GM19099 (cell line): ENCODE measurements around the gene KLHDC3.

Experiments used
- POLR2A ChIP-seq: IDR thresholded peaks from 3 replicates; pipeline ENCODE4 v1.6.1; 2011; ENCODE audit warnings: low read depth; ENCODE audit not compliant: insufficient read length; ENCODE audit errors: extremely low read depth

Gene KLHDC3

DNA sequence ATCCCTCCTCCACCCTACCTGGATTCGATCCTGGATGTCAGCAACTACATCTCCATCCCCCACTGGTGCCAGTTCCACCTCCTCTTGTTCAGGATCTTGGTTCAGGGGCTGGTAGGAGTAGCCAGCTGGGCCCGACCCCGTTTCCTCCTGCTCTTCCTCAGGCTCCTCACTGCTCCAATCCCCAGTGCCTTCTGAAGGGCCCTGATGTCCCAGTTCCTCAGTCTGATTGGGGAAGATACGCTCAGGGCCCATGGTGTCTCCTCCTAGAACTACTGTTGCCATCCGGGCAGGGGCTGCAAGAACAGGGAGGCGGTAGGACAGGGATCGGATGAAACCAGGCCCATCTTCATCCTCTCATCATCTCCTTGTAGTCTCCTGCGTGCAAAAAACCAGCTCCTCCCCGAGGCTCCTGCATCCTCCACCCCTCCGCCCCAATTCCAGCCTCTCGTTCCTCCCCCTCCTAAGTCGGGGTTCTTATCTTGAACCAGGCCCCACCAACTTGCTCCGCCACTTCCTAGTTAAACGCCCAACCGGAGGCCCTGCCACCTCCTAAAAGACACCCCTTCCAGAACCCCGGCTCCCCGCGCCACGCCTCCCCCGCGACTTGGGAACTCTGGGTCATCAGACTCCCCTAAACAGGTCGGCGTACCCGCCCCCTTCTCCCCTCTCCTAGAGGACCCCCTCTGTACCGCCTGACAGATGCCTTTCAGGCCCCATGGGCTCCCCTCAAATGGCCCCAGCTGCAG is 779 bp upstream of the KLHDC3 start:
- no peak for TF ChIP-seq POLR2A

DNA sequence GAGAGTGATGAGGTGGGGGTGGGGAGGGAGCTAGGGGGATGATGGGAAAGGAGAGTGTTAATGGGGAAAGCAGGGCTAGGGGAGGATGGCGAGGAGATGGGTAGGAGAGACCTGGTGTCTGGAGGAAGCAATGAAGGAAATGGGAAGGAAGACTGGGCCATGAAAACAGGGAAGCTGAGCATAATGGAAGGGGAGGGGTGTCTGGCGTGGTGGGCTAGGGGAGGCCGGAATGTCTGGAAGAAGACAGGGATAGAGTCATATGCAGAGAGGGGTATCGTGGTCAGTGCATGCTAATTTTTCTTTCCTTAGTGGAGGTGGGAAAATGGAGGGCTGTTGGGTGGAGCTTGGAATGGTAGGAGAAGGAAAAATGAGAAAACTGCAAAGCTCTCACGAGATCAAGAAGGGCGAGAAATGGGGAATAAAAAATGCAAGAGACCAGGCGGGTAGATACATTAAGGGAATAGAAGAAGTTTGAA is 423 bp downstream of the KLHDC3 start:
- TF ChIP-seq POLR2A, result no peak

DNA sequence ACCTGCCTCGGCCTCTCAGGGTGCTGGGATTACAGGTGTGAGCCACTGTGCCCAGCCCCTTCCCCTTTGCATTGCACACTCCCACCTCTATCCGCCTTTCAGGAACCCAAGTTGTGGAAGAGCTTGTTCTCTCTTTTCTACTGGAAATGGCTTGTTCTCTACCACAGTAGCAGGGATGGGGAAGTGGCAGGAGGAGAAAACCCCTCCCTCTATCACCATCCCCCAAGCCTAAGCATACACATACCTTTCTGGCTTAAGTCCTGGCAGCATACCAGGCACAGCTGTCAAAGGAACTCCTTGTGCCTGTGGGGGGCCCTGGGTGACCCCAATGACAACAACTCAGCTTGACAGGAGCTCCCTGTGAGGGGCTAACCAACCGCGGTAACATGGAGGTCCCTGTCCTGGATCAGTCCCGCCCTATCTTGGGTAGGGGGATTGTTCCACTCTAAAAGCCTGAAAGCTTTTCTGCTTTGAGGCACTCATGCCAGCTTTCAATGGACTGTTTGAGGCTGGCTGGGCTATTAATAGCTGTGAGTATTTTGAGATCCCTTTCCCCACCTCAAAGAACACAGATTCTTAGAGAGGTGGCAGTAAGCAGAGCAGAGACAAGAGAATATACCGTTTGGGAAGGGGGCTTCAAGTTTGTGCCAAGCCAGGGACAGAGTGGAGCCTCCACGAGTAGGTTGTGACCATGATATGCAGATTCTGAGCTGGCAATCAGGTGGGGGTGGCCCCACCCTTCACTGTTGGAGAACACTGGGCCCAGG is 2.3 kb downstream of the KLHDC3 start:
- TF ChIP-seq POLR2A, result no peak

DNA sequence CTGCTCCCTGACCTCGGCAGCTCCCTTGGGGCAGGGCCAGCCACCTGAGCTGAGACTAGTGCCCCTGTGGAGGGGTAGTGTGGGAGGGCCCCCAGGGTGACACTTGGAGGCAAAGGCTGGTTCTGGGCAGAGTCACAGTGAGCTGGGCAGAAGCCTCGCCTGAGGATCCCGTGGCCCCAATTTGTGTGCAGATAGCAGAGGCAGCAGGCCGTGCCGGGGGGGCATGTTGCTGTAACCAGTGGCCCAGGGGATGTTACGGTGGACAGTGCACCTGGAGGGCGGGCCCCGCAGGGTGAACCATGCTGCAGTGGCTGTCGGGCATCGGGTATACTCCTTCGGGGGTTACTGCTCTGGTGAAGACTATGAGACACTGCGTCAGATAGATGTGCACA is 2.9 kb downstream of the KLHDC3 start:
- no peak for TF ChIP-seq POLR2A

DNA sequence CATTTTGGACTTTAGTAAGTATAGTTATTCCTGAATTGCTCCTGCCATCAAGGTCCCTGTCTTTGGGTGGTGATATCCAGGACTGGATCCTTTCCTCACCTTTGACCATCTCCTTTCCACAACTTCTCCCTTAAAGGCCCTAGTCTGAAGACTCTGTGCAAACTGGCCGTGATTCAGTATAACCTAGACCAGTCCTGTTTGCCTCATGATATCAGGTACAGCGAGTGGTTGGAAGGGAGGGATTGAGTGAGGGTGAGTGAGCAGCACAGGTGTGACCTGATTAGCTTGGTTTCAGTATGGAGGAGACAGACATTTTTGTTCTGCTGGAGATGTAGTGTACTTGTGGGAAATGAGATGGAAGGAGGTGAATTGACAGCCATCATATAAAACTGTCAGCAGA is 5.1 kb downstream of the KLHDC3 start:
- TF ChIP-seq POLR2A, result no peak

DNA sequence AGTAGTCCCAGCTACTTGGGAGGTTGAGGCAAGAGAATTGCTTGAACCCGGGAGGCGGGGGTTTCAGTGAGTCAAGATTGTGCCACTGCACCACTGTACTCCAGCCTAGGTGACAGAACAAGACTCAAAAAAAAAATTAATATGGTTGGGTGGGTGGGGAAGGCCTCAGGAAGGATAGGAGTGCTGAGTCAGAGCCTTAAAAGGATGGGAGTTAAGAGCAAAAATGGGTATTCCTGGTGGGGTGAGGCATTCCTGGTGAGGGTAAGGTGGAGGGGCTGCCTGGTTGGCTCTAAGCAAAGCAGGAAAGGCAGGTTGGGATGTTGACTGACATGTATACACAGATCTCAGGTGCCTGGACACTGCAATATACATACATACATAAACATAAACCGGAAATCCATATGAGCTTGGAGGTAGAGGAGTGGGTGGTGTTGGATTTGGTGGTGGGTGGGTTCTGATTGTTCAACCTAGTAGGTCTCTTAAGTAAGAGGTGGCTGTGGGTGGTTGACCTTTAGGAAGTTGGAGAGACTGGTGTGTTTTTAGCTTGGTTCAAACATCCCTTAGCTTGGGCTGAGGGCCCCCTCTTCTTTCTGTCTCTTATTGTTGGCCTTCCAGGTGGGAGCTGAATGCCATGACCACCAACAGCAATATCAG is 6.1 kb downstream of the KLHDC3 start:
- no peak for TF ChIP-seq POLR2A

DNA sequence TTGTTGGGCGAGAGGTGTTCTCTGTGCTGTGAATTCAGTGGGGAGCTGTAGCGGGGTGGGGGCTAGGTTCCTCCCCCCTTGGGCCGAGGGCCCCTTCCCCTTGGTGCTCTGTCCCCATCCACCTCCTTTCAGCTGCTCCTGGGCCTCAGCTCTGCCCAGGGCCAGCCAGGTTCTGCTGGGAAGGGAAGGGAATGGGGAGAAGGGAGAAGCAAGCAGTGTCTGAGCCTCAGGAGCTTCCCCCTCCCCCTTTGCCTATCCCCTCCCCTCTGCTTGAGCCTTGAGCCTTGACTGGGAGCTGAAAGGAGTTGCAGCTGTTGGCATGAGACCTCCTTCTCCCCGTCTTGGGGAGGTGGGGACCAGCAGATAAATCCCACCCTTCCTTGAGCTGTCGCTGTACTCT is 6.8 kb downstream of the KLHDC3 start:
- TF ChIP-seq POLR2A, result no peak

DNA sequence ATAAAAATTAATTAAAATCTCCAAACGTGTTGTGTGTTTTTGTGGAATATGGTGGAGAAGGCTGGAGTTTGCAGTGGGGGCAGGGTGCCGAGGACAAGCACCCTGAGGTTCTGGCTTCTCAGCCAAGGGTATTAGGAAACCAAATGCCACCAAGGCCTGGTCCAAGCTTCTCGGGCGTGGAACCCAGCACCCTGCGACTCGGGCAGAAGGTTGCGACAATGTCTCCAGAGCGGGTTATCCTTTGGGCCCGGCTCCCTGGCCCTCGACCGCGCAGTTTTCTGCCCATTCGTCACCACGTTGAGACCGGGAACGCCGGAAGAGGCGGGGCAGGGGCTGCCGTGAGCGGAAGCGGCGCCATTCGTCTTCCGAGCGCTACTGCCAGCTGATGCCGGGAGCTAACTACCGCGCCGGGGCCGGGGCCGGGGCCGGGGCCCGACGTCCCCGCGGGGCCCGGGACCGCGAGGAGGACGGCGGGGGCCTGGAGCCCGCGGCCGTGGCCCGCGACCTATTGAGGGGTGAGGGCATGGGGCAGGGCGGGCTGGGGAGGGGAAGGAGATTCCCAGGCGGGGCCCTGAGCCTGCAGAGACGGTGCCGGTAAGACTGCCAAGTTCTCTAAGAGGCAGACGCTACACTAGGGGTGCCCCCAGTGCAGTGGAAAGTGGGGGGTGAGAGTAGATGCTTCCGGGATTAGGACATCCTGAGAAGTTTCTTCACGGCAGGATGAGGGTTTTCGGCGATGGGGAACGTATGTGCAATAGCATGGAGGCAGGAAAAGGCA is 7.4 kb downstream of the KLHDC3 start, which contains the start of gene RRP36:
RRP36 (plus strand) TSS at position 354 of the 778 bp plus-strand sequence; CDS start at position 386, 32 bp downstream.
- peak; percentile 78 for TF ChIP-seq POLR2A

DNA sequence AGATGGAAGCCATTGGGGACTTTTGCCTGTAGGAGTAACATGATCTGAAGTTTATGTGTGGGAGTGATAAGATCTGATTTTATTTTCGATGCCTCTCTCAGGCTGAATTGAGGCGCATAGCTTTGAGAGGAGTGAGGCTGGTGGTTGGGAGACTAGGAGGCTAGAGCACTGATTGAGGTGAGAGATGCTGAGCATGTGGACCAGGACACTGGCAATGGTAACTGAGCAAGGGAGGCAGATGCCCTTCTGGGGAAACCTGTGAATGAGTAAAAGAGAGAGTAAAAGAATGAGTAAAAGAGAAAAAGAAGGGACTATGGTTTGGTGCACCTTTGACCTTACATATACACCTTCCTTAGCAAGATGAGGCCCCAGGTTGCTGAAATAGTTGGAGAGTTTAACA is 10.4 kb downstream of the KLHDC3 start:
- TF ChIP-seq POLR2A, result no peak

DNA sequence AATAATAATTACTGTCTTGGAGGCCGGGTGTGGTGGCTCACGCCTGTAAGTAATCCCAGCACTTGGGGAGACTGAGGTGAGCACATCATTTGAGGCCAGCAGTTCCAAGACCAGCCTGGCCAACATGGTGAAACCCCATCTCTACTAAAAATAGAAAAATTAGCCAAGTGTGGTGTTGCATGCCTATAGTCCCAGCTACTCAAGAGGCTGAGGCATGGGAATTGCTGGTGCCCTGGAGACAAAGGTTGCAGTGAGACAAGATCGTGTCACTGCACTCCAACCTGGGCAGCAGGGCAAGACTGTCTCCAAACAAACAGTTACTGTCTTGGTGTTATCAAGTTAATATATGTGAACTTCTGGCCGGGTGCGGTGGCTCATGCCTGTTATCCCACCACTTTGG is 12.3 kb downstream of the KLHDC3 start:
- no peak for TF ChIP-seq POLR2A

DNA sequence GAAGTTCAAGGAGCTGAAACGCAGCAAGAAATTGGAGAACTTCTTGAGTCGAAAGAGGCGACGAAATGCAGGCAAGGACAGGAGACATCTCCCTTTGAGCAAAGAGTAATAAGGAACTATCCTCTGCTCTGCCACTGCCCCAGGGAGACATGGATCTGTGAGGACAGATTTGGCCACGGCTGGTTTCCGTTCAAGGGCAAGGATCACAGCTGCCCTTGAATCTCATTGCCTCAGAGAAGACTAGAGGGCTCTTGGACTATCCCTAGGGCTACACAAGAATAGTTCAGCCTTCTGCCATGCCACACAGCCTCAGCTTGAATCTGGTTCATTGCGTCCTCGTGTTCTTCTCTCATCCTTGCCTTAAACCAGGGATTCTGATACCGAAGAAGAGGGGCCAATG is 15.1 kb downstream of the KLHDC3 start:
- no peak for TF ChIP-seq POLR2A

DNA sequence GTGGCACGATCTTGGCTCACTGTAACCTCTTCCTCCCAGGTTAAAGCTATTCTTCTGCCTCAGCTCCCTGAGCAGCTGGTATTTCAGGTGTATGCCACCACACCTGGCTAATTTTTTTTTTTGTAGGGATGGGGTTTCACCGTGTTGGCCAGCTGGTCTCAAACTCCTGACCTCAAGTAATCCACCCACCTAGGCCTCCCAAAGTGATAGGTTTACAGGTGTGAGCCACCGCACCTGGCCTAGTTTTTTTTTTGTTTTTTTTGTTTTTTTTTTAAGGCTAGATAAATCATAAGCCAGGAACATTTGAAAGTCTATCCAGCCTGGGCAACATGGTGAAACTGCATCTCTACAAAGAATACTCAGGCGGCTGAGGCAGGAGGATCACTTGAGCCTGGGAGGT is 18.3 kb downstream of the KLHDC3 start:
- no peak for TF ChIP-seq POLR2A

DNA sequence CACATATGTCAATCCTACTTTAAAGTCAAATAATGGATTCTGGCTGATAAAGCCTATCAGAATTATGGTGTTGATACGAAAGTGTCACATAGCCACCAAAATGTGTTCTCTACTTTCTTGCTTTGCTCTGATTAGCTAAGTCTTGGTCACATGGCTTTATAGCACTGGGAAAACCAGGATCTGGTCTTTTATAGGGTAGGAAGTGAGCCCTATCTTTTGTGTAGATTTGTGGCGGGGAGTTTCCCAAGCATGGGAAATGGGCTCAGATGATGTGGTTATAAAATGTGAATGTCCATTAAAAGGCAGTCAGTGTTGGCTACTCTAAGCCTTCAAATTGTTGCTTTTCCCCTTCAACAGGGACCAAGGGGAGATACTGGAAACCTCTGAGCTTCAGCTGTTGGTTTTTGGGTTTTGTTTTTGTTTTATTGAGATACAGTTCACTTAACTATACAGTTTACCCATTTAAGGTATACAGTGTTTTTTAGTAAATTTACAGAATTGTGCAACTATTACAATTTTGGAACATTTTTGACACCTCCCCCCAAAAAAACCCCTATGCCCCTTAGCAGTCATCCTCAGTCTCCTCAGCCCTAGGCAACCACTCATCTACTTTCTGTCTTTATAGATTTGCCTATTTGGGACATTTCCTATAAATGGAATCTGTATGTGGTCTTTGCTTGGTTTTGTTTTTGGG is 19.6 kb downstream of the KLHDC3 start:
- TF ChIP-seq POLR2A, result no peak

DNA sequence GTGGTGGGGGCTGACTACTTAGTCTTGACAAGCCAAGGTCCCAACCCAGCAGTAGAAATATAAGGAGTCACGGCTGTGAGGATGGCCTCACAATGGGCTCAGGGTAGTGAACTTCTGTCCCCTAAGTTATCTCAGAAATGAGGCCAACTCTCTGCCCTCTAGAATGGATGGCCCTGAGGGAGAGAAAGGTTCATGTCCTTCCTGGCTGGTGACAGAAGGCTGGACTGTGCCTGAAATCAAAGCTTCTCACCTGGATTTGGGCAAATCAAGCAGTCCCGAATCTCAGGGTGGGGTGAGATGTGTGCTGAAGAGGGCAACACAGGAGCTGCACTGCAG is 20.1 kb downstream of the KLHDC3 start:
- no peak for TF ChIP-seq POLR2A
